ENCODE results near the gene CC2D2B.
"Not testable (repeated sequence)": the region's sequence is repeated elsewhere in the genome, so short reads cannot be mapped to it uniquely, and the experiment has no call there.

CC2D2B gene

GRCh38 chr10:96047004-96047649 is 139.4 kb downstream of the CC2D2B start:
- DNase-seq (ENCODE audit: low spot score) = no peak
- TF ChIP-seq CTCF (IDR thresholded peaks at IDR 0.05; ENCODE audit: extremely low read depth, missing control alignments) = no peak

GRCh38 chr10:96047925-96048324 is 140.2 kb downstream of the CC2D2B start:
- DNase-seq (ENCODE audit: low spot score) = not testable (repeated sequence)

- TF ChIP-seq CTCF (IDR thresholded peaks at IDR 0.05; ENCODE audit: extremely low read depth, missing control alignments) = no peak
- no peak for DNase-seq (ENCODE audit: low spot score)
Observed at GRCh38 chr10:96049340-96049739, 141.6 kb downstream of the CC2D2B start.

GRCh38 chr10:96053985-96054384 is 146.2 kb downstream of the CC2D2B start:
- no peak for DNase-seq (ENCODE audit: low spot score)
- no peak for TF ChIP-seq CTCF (IDR thresholded peaks at IDR 0.05; ENCODE audit: extremely low read depth, missing control alignments)

- TF ChIP-seq CTCF (IDR thresholded peaks at IDR 0.05; ENCODE audit: extremely low read depth, missing control alignments) = no peak
- DNase-seq (ENCODE audit: low spot score) = no peak
Observed at GRCh38 chr10:96056787-96057186, 149.0 kb downstream of the CC2D2B start.

- TF ChIP-seq CTCF (IDR thresholded peaks at IDR 0.05; ENCODE audit: extremely low read depth, missing control alignments) = no peak
- no peak for DNase-seq (ENCODE audit: low spot score)
Observed at GRCh38 chr10:96061232-96061631, 153.5 kb downstream of the CC2D2B start.

- no peak for DNase-seq (ENCODE audit: low spot score)
- TF ChIP-seq CTCF (IDR thresholded peaks at IDR 0.05; ENCODE audit: extremely low read depth, missing control alignments) = no peak
Observed at GRCh38 chr10:96072674-96073073, 164.9 kb downstream of the CC2D2B start.

GRCh38 chr10:96073722-96074121 is 165.9 kb downstream of the CC2D2B start:
- TF ChIP-seq CTCF (IDR thresholded peaks at IDR 0.05; ENCODE audit: extremely low read depth, missing control alignments) = no peak
- DNase-seq (ENCODE audit: low spot score) = no peak
